ENCODE measurements around the gene MIEF2.

The MIEF2 gene

DNA sequence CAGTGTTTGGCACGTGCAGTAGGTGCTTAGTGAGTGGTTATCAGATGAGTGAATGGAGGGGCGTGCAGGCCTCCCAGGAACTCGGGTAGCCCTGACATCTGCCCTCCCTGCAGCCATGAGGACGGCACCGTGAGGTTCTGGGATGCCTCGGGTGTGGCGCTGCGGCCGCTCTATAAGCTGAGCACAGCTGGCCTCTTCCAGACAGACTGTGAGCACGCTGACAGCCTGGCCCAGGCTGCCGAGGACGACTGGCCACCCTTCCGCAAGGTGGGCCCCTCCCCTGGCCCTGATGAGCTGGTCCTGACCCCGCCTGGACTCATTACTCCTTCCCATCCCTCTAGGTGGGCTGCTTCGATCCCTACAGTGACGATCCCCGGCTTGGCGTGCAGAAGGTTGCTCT lies 24.0 kb upstream of the MIEF2 start:
- no peak for DNase-seq

DNA sequence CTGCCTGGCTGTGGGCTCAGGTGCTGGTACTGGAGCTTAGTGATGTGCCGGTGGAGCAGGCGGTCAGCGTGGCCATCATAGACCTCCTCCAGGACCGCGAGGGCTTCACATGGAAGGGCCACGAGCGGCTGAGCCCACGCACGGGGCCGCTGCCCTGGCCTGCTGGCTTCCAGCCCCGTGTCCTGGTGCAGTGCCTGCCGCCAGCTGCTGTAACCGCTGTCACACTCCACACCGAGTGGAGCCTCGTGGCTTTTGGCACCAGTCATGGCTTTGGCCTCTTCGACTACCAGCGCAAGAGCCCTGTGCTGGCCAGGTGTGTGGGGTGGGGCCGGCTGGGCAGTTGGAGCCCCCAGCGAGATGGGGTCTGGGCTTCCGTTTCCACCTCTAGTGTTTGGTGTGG lies 23.0 kb upstream of the MIEF2 start:
- DNase-seq, result no peak

DNA sequence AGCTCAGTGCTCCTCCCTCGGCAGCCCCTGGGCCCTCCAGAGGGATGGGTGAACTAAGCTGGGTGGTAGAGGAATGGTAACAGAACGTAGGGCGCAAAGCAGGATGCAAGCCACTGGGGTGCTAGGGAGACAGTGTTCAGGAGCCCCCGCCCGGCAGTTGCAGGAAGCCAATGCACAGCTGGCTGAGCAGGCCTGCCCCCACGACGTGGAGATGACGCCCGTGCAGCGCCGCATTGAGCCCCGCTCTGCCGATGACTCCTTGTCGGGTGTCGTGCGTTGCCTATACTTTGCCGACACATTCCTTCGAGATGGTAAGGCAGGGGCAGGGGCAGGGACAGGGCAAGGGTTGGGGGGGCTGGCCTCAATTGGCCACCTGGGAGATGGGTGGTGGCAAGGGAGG lies 22.2 kb upstream of the MIEF2 start:
- no peak for DNase-seq

DNA sequence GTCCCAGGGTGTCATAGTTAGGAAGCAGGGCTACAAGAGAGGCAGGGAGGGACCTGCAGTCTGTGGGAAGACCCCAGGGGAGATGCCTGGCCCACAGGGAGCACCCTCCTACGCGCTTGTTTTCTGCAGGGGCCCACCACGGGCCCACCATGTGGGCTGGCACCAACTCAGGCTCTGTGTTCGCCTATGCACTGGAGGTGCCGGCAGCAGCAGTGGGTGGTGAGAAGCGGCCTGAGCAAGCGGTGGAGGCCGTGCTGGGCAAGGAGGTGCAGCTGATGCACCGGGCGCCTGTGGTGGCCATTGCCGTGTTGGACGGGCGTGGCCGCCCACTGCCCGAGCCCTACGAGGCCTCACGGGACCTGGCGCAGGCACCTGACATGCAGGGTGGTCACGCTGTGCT lies 20.0 kb upstream of the MIEF2 start:
- no peak for DNase-seq

DNA sequence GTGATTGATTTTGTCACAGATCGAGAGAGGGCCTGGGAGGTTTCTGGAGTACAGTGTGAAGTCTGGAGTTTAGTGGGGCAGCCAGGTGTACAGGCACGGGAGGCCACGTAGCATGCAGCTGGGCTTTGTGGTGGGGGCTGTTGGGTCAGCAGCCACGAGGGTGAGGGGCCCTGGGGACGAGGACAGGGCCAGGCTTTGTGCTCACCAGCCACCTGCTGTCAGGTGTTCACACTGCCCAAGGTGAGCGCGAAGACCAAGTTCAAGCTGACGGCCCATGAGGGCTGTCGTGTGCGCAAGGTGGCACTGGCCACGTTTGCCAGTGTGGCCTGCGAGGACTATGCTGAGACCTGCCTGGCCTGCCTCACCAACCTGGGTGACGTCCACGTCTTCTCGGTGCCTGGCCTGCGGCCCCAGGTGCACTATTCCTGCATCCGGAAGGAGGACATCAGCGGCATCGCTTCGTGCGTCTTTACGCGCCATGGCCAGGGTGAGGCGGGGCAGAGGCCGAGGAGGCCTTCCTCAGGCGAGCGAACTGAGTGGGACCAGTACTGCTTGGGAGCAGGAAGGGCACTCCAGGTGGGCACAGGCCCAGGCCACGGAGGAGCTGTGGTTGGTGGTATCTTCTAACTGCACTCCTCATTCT lies 19.1 kb upstream of the MIEF2 start:
- no peak for DNase-seq

DNA sequence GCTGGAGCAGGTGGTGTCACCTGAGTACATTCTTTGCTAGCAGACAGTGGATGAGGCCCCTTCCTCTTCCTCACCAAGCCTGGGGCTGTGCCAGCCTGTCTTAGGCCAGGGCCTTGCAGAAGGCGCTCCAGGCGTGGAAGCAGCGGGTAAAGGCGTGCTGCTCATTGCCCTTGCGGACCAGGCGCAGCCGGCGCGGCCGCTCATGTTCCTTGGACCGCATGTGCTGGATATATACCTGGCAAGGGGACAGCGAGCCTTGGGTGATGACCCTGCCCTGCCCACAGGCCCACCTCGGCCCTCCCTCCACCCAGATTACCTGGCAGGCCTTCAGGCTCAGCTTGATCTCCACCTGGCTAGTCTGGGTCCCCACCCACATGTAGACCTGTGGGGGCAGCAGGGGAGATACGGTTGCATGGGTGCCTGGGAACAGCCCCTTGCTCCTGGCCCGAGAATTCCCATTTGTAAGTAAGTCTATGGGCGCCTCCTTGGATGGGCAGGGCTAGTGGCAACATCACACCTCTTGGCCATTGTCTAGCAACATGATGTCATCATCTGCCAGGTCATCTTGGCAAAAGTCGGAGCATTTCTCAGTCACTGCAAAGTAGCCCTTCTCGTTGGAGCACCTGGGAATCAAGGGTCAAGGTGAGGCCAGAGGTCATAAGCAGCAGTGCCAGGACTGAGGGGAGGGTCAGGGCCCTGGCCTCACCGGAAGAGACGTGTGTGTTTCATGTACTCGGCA lies 15.3 kb upstream of the MIEF2 start:
- DNase-seq, result no peak

DNA sequence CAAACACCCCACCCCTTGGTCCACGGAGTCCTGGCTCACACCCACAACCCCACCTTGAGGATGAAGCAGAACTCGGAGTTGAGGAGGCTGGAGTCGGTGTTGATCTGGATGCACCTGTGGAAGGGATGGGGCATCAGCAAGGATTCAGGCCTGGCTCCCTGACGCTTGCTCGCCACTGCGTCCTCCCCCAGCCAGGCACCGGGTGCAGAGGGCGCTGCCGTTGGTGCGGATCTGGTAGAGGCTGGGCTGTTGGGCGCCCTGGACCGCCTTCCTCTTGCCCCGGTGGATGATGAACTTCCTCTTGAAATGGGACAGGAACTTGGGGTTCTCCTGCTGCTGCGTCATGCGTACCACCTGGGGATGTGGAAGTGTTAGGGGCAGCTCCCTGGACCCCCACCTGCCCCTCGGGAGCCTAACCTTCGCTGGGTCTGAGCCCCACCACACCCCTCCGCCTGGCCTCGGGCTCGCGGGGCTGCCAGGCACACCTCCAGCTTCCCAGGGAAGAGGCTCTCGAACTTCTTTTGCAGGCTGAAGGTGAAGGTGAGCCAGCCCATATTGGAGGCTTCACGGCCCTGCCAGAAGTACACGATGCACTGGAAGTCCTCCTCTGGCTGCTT lies 14.2 kb upstream of the MIEF2 start:
- no peak for DNase-seq

DNA sequence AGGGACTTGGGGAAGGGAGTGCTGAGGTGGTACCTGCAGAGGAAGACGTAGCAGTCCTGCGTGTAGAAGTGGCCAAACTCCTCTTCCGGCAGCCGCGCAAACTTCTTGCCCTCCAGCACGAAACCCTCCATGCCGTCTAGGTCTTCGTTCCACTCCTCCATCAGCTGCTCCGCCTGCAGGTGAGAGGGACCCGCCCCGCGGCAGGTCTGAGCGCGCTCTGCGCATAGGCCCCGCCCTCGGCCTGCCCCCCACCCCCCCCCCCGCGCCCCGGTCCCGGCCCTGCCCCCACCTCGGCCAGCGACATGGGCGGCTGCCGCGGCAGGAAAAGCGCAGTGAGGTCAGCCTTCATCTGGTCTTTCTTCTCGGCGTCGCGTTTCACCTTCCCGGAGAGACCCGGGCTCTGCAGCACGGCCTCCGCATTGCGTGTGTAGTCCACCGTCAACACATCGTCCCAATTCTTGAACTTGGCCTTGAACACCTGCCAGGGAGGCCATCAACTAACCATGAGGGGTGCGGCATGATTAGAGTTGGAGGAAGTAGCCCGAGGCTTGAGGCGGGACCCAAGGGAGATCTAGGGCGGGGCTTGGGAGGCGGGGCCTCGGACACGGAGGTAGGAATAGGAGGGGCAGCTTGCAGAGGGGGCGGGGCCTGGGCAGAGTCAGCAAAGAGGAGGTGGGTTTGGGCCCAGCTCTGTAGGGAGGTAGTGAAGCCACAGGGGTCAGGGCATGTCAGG lies 13.4 kb upstream of the MIEF2 start:
- DNase-seq, result peak; percentile 33

DNA sequence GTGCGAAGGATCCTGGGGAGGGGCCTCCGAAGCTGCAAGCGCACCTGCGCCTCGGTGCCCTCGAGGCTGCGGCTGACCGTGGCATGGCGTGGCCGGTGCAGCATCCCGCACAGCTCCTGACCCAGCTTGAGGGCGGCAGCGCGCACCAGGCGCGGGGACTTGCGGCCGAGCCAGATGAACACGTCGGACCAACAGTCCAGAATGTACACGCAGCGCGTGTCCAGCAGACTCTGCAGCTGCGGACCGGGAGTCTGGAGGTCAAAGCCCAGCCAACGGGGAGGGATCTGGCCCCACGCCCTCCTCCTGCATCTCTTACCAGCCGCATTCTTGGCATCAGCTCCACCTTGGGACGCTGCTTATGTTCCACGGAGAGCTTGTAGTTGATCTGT lies 12.9 kb upstream of the MIEF2 start:
- DNase-seq, result no peak

DNA sequence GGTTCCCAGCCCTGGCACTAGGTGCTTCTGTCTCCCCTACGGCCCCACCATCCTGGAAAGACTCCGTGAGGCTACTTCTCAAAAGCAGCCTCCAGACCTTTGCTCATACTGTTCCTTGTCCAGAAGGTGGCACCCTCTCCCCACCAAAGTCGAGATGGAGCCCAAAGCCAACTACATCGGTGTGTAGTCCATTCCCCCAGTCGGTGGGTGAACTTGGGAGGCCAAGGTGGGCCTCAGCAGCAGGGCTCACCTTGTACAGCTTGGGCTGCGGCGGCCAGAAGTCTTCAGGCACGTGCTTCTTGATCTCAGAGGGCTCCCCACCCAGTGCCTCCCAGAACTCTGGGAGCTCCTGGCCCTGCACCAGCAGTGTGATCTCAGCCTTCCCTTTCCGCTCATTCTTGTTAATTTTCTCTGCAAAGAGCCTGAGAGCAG lies 12.1 kb upstream of the MIEF2 start:
- peak; percentile 67 for DNase-seq

DNA sequence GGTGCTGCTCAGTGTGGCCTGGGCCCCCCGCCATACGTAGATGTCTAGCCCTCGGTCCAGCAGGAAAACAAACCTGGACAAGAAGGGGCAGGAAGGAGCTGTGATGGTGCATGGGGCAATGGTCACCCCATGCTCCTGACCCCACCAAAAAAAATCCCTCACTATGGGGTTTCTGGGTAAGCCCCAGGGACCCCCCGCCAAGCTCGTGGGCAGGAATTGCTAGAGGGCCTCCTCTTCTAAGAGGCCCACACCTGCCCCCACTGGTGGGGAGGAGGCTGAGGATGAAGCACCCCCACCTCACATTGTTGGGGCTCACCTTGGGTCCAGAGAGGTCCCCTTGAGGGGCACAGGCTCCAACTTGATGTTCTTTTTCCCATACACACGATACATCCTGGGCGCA lies 11.7 kb upstream of the MIEF2 start:
- no peak for DNase-seq

DNA sequence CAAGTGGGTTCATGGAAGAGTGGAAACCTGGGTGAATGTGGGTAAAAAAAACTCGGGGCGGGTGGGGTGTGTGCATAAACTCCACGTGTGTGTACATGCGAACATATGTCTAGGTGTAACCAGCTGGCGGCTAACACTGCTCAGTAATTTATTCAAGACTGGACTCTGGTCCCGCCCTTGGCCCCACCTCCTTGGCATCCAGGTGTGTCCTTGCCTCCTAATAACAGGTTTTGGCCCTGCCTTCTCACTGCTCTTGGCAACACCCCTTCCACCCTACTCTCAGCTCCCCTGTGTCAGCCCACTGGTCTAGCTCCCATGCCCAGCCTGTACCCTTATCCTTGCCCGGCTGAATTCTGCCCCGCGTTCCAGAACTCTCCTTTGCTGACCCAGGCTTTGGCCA lies 10.2 kb upstream of the MIEF2 start:
- no peak for DNase-seq

DNA sequence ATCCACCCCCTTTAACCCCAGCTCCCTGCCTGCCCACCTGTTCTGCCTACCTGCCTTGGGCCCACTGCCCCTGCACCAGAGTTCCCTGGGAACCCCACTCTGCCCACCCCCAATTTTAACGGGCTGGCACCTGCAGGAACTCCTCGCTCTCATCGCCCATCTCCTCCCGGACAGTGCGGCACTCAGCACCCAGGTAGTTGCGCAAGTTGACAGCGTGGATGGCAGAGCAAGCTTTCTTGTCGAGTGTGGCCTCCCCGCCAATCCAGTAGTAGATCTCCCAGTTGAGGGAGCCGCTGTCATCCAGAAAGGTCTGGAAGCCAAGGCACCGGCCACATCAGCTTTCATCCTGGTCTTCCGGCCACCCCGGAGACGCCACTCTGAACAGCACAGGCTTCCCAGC lies 9.8 kb upstream of the MIEF2 start:
- no peak for DNase-seq

DNA sequence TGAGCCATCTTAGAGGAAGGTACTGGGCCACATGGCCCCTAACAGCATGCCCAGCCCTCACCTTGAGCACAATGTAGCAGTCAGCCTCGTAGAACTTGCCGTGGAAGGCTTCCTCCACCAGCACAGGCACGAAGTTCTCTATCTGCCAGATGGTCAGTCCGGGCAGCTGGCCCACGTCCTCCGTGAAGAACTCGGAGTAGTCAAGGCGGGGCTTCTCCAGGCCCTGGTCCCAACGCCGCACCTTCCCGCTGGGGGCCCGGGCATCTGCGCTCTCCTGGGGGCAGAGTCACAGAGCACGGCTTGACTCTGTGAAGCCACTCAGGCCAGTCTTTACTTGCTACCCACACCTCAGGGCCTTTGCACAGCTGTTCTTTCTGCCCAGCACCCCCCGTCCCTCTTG lies 9.3 kb upstream of the MIEF2 start:
- DNase-seq, result no peak

DNA sequence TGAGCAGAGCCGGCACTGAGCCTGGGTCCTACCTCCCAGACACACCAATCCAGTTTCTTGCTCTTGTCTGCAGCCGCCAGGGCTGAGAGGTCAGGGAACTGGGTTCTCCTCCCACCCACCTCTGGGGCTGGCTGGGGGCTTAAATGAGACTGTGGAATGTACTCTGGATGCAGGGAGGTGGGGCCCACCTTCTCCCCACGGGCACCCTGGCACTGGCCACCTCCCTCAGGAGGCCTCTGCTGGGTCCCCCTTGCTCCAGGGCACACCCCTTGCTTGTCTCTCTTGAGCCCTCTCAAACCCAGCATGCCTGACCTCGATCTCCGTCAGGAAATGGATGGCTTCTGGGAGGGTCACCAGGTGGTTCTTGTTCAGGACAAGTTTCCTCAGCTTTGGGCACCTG lies 8.3 kb upstream of the MIEF2 start:
- no peak for DNase-seq

DNA sequence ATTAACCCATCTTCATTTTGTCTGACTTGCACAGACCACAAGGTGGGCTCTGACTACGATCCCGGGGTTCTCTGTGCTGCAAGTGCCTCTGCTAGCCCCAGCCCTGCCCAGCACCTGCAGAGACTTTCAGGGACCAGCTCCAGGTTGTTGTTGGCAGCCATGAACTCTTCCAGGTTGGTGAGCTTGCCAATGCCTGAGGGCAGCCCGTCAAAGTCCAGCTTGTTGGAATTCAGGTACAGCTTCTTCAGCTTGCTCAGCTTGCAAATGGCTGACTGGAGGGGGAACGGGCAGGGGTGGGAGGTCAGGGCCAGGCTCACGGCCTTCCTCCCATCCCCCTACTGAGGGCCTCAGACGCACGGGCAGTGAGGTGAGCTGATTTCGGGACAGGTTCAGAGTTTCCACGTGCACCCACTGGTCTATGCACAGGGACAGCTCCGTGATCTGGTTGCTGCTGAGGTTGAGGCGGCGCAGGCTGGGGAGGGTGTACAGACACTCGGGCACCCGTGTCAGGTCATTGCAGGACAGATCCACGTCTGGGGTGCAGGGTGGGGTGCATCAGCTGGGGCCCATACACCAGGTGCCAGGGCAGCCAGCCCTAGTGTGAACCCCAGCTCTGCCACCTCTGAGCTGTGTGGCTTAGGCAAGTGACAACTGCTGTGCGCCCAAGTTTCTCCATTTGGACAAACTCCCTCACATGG lies 7.1 kb upstream of the MIEF2 start:
- DNase-seq, result no peak

DNA sequence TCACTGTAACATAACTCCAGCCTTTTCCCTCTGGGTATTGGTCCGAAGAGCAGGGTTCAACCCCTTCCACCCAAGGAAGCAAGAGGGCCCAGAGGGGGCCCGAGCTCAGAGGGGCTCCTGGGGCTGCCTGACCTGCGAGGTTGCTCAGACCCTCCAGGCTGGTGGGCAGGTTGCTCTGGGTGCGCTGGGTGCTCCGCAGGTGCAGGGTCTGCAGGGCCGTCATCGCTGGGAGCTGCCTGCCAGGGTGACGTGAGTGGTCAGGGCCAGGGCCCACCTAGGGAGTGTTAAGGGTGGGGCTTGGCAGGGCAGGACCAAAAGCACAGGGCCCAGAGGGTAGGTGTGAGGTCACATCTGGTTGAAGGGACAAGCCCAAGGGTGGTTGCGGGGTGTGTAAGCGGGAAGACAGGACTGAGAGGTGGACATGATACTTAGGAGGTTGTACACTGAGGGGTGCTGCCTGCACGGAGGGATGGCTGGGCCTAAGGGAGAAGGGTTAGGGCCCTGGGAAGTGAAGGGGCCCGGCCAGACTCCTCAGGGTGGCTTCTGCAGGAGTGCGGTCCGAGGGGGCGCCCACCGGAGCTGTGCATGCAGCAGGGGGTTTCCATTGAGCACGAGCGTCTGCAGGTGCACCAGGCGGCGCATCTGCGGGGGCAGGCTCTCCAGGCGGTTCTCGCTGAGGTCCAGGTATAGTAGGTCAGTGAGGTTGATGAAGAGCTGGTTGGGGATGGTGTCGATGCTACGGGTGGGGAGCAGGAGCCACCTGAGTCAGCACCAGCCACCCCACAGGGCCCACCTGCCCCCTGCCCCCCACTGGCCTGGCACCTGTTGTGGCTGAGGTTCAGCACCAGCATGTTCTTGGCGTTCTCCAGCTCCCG lies 6.3 kb upstream of the MIEF2 start:
- DNase-seq, result no peak

DNA sequence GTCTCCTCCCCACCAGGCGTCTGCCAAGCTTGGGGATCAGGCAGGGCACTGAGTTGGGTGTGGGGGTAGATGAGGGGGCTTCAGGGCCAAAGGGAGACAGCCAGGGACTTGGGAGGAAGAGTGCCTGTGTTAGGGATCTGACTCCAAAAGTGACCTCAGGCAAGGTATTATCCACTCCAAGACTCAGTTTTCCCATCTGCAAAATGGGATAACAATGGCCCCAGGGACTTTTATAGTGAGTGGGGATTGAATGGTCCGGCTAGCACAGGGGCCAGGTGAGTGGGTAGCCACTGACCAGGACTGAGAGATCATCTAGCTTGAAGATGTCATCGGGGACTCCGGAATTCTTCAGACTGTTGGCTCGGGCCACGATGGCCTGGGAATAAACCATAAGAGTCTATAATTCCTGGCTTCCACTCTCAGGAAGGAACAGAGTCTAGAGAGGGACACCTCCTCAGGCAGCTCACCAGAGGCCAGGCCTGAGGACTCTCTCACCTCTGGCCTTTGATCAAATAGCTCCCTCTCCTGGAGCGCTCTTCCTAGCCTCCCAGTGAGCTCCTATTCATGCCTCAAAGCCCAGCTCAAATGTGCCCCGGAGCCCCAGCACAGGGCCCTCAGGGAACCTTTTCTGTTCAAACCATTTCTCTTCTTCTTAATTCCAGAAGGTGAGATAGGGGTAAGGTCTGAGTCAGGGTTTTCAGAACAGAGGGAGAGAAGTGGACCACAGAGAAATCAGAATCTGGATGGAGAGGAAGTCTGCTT lies 5.4 kb upstream of the MIEF2 start:
- no peak for DNase-seq

DNA sequence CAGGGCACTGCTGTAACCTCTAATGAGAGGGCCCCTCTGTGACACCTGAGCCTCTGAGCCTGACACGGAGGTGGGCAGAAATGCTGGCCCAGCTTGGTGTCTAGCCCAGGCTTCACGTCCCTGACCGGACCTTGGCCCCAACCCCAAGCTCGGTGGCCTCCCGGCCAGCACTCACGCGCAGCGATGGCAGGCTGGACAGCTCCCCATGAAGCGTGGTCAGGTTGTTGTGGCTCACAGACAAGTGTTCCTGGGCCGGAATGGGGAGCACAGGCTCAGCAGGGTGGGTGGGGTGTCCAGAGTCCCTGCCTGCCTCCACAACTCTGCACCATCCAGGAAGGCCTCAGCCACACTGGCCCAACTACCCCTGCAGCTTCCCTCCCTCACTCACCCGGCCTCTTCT lies 4.1 kb upstream of the MIEF2 start:
- DNase-seq, result no peak

DNA sequence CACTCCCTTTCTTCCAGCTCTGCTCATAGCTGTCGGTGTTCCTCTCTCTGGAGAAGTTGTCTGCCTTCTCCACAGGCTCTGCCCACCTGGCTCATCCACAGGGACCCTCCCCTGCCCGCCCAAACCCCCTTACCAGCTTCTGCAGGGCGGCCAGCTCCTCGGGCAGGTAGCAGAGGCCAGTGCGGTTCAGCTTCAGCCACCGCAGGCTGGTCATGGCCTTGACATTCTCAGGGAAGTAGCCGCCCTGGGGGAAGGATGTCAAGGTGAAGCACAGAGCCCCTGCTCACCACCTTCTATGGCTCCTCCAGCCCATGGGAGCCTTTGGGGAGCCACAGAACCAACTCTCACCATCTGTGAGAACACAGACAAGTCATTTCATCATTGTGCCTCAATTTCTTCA lies 3.7 kb upstream of the MIEF2 start:
- no peak for DNase-seq

DNA sequence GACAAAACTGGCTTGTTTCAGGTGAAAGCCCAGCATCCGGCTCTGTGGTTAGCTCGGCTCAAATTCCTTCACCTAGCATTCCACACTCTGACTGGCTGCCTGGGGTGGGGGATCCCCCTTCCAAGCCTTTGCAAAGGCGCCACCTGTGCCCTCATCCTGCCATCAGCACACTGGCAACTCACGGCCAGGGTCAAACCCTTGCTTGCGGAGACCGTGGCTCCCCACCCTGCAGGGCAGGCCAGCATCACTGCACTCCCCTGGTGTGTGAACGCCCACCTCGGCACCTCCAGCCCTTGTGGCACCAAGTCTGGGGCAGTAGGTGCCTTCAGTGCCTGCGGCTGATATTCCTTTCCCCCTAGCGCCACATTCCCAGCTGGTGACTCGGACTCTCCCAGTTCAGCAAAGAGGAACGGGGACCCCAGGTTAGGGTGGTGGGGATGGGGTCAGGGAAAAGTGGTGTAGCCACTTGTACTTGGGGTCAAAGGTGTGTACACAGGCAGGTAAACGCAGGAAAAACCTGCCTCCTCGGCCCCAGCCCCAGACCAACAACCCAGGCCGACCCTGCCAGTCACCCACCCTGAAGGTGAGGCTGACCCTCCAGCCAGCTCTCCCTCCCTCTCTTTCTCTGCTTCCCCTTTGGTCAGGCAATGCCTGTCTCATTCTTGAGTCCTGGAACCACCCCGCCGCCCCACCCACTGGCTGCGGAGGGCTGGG lies 3.0 kb upstream of the MIEF2 start:
- DNase-seq, result no peak
